HepG2 (cell line): ENCODE results near the gene MRPL48. TPM values are rescaled to one million over a fixed set of nuclear protein-coding genes. Genes with fewer than 3 reads are reported as not detected.

Experiments used
- CBX1 ChIP-seq: IDR thresholded peaks from one replicate; pipeline ENCODE4 v1.6.1; 2016; ENCODE audit warnings: antibody characterized with exemption, low read depth
- EHMT2 ChIP-seq: fragments of 200-600 bp; sonication (generic); IDR thresholded peaks from 2 replicates; pipeline ENCODE4 v1.7.0; 2017; ENCODE audit warnings: antibody characterized with exemption, low read depth, low read length, borderline replicate concordance
- MNT ChIP-seq: fragments of 450-650 bp; IDR thresholded peaks from 2 replicates; pipeline ENCODE4 v1.6.1; 2016
- NR1H2 ChIP-seq: sonication (generic); formaldehyde crosslinking; IDR thresholded peaks from 2 replicates; pipeline ENCODE4 v1.8.1; 2022; ENCODE audit warnings: low read depth, missing genetic modification reagents, borderline replicate concordance
- POGZ ChIP-seq: sonication (generic); formaldehyde crosslinking; IDR thresholded peaks from 2 replicates; pipeline ENCODE4 v1.4.0; 2020; ENCODE audit warnings: mild to moderate bottlenecking, missing genetic modification reagents
- PRDM4 ChIP-seq: sonication (generic); formaldehyde crosslinking; IDR thresholded peaks from 2 replicates; pipeline ENCODE4 v1.9.0; 2021; ENCODE audit warnings: missing genetic modification reagents, borderline replicate concordance
- SP5 ChIP-seq: IDR thresholded peaks from 2 replicates; pipeline ENCODE4 v1.6.1; 2016; ENCODE audit warnings: low read depth, borderline replicate concordance
- TBX3 ChIP-seq: fragments of 450-650 bp; IDR thresholded peaks from 2 replicates; pipeline ENCODE4 v1.6.1; 2017; ENCODE audit warnings: antibody characterized with exemption, mild to moderate bottlenecking, inconsistent platforms, borderline replicate concordance
- TRIM24 ChIP-seq: sonication (generic); formaldehyde crosslinking; IDR thresholded peaks from 2 replicates; pipeline ENCODE4 v1.8.0; 2022; ENCODE audit warnings: mild to moderate bottlenecking, missing genetic modification reagents
- ZFP36L1 ChIP-seq: sonication (generic); formaldehyde crosslinking; IDR thresholded peaks from 2 replicates; pipeline ENCODE4 v1.8.0; 2022; ENCODE audit warnings: mild to moderate bottlenecking, missing genetic modification reagents, moderate library complexity
- ZNF101 ChIP-seq: sonication (generic); formaldehyde crosslinking; IDR thresholded peaks from 2 replicates; pipeline ENCODE4 v1.4.0; 2020; ENCODE audit warnings: mild to moderate bottlenecking, low read depth, missing genetic modification reagents, borderline replicate concordance
- ZNF142 ChIP-seq: sonication (generic); formaldehyde crosslinking; IDR thresholded peaks from 2 replicates; pipeline ENCODE4 v1.4.0; 2020; ENCODE audit warnings: missing genetic modification reagents
- ZNF253 ChIP-seq: sonication (generic); formaldehyde crosslinking; IDR thresholded peaks from 2 replicates; pipeline ENCODE4 v1.8.0; 2022; ENCODE audit warnings: mild to moderate bottlenecking, missing genetic modification reagents, borderline replicate concordance
- ZNF260 ChIP-seq: sonication (generic); formaldehyde crosslinking; IDR thresholded peaks from 2 replicates; pipeline ENCODE4 v1.4.0; 2020; ENCODE audit warnings: missing genetic modification reagents, low read depth, mild to moderate bottlenecking, borderline replicate concordance
- ZNF296 ChIP-seq: sonication (generic); formaldehyde crosslinking; conservative IDR thresholded peaks from 2 replicates; pipeline ENCODE4 v1.5.0; 2020; ENCODE audit warnings: mild to moderate bottlenecking, missing genetic modification reagents
- ZNF800 ChIP-seq: sonication (generic); formaldehyde crosslinking; IDR thresholded peaks from 2 replicates; pipeline ENCODE4 v1.4.0; 2020; ENCODE audit warnings: missing genetic modification reagents
- polyA plus RNA-seq, 8 experiments: library from polyadenylated mRNA; depleted of rRNA in 3 of 8; stranded (reverse) in 7 of 8; unstranded in 1 of 8; fragments of >200 nt; fragmentation: Illumina TruSeq in 4 of 8; extraction: Trizol in 4 of 8; gene quantifications; 2 replicates each; pipeline versions ENCODE4 v1.2.1 to v1.2.3, GENCODE V29; 2011 to 2016; ENCODE audit warnings: low read depth in 4 of 8, missing spikeins in 1 of 8, mixed read lengths in 1 of 8; ENCODE audit not compliant: insufficient read depth in 1 of 8
- total RNA-seq, 5 experiments: library from RNA; depleted of rRNA; stranded (reverse); fragments of >200 nt; fragmentation: Illumina TruSeq; extraction: Trizol; gene quantifications; 2 replicates each; pipeline ENCODE4 v1.2.3, GENCODE V29; 2016; ENCODE audit warnings: low read depth in 1 of 5

The MRPL48 gene
- total and polyA plus RNA-seq, 2 of the 13 experiments (the other 11 are each of a cell fraction or from before 2014, with no cell fraction given): 61.2 to 67.9 TPM

- TF ChIP-seq ZNF800 (CRISPR knock-in tag) (no peak), ZNF260 (CRISPR knock-in tag) (no peak), TRIM24 (no peak), POGZ (CRISPR knock-in tag) (peak; percentile 91; the same call in 1 of the 2 replicates), TBX3 (peak; percentile 90), ZFP36L1 (CRISPR knock-in tag) (no peak), SP5 (peak; percentile 82), ZNF101 (CRISPR knock-in tag) (no peak), PRDM4 (CRISPR knock-in tag) (no peak), EHMT2 (peak; percentile 91; the same call in 1 of the 2 replicates), ZNF253 (CRISPR knock-in tag) (0 out of 2 replicates have a peak, but pooled peaks have one; percentile 21), NR1H2 (no peak), ZNF142 (CRISPR knock-in tag) (no peak), CBX1 (no peak), ZNF296 (CRISPR knock-in tag) (peak; percentile 64; the same call in 1 of the 2 replicates), MNT (peak; percentile 68)
Measured at GRCh38 chr11:73787643-73788558, at the start of gene MRPL48 (continued).
